ENCODE results near the gene PHF21A. TPM values are rescaled to one million over a fixed set of nuclear protein-coding genes. Genes with fewer than 3 reads are reported as not detected.

The PHF21A gene
- total and polyA plus RNA-seq, 2 of the 13 experiments (the other 11 are each of a cell fraction or from before 2014, with no cell fraction given): 4.1 to 34.6 TPM

DNA sequence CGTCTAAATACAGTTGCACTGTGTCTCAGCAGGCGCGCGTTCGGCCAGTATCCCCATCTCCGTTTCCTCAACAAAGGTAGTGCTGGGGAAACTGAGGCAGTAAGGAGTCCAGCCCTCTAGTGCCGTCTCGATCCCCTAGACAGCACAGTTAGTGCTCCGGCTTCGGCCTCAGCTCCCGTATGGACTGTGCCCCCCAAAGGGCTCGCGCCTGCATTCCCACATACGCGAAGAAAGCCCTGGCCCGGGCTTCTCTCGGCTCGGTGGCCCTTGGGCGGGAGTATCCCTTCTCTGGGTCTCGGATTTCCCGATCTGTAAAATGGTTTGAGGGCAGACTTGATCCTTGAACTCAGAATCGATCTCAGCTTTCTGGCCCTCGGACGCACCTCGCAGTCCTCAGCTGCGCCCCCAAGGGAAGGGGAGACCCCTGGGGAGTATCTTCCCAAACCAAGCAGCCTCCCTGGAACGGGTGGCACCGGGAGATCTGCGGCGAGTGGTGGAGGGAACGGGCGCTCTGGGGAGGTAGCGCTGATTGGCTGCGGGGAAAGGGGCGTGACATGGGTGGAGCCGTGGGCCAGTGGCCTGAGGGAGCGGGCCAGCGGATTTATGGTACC is 202.8 kb downstream of the PHF21A start (continued):
- TF ChIP-seq MEF2D (CRISPR knock-in tag; IDR thresholded peaks at IDR 0.05) (no peak), ZNF468 (CRISPR knock-in tag; IDR thresholded peaks at IDR 0.05) (no peak), NR2F1 (CRISPR knock-in tag; IDR thresholded peaks at IDR 0.05) (no peak), ZIK1 (CRISPR knock-in tag; IDR thresholded peaks at IDR 0.05; ENCODE audit: borderline replicate concordance, low read depth) (no peak), NAIF1 (CRISPR knock-in tag; IDR thresholded peaks at IDR 0.05; ENCODE audit: borderline replicate concordance) (no peak), ZNF614 (CRISPR knock-in tag; IDR thresholded peaks at IDR 0.05; ENCODE audit: borderline replicate concordance) (peak; percentile 27; the same call in 1 of the 2 replicates), SIN3B (IDR thresholded peaks at IDR 0.05; ENCODE audit: low read length) (no peak), ZNF557 (CRISPR knock-in tag; IDR thresholded peaks at IDR 0.05) (no peak), MIER3 (CRISPR knock-in tag; IDR thresholded peaks at IDR 0.05; ENCODE audit: borderline replicate concordance) (no peak), ZNF546 (CRISPR knock-in tag; conservative IDR thresholded peaks at IDR 0.05) (peak; percentile 11; the same call in 1 of the 2 replicates), NFIB (CRISPR knock-in tag; IDR thresholded peaks at IDR 0.05; ENCODE audit: borderline replicate concordance) (no peak), RFXANK (CRISPR knock-in tag; IDR thresholded peaks at IDR 0.05) (no peak), TAF15 (IDR thresholded peaks at IDR 0.05; ENCODE audit: low read depth, low read length, poor library complexity, severe bottlenecking) (no peak), PLRG1 (conservative IDR thresholded peaks at IDR 0.05) (no peak), ZKSCAN1 (IDR thresholded peaks at IDR 0.05; ENCODE audit: low read length) (no peak), CEBPB (IDR thresholded peaks at IDR 0.05; ENCODE audit: borderline replicate concordance, low read depth, low read length) (no peak), HMGA1 (CRISPR knock-in tag; conservative IDR thresholded peaks at IDR 0.05) (no peak), ZNF253 (CRISPR knock-in tag; IDR thresholded peaks at IDR 0.05; ENCODE audit: borderline replicate concordance) (no peak), U2AF2 (IDR thresholded peaks at IDR 0.05; ENCODE audit: low read depth, low read length) (no peak), FOXO1 (CRISPR knock-in tag; IDR thresholded peaks at IDR 0.05) (no peak), ZNF446 (CRISPR knock-in tag; IDR thresholded peaks at IDR 0.05) (peak; percentile 48; the same call in 1 of the 2 replicates), CHCHD3 (CRISPR knock-in tag; IDR thresholded peaks at IDR 0.05) (peak; percentile 54; the same call in 1 of the 2 replicates), BRCA1 (CRISPR knock-in tag; IDR thresholded peaks at IDR 0.05) (no peak)
- TF ChIP-seq, protein P1, sequence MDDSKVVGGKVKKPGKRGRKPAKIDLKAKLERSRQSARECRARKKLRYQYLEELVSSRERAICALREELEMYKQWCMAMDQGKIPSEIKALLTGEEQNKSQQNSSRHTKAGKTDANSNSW (CRISPR knock-in tag; IDR thresholded peaks at IDR 0.05; ENCODE audit: borderline replicate concordance): no peak
- TF ChIP-seq, protein P2, sequence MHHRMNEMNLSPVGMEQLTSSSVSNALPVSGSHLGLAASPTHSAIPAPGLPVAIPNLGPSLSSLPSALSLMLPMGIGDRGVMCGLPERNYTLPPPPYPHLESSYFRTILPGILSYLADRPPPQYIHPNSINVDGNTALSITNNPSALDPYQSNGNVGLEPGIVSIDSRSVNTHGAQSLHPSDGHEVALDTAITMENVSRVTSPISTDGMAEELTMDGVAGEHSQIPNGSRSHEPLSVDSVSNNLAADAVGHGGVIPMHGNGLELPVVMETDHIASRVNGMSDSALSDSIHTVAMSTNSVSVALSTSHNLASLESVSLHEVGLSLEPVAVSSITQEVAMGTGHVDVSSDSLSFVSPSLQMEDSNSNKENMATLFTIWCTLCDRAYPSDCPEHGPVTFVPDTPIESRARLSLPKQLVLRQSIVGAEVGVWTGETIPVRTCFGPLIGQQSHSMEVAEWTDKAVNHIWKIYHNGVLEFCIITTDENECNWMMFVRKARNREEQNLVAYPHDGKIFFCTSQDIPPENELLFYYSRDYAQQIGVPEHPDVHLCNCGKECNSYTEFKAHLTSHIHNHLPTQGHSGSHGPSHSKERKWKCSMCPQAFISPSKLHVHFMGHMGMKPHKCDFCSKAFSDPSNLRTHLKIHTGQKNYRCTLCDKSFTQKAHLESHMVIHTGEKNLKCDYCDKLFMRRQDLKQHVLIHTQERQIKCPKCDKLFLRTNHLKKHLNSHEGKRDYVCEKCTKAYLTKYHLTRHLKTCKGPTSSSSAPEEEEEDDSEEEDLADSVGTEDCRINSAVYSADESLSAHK (CRISPR knock-in tag; IDR thresholded peaks at IDR 0.05; ENCODE audit: borderline replicate concordance): no peak
- TF ChIP-seq, protein P3, sequence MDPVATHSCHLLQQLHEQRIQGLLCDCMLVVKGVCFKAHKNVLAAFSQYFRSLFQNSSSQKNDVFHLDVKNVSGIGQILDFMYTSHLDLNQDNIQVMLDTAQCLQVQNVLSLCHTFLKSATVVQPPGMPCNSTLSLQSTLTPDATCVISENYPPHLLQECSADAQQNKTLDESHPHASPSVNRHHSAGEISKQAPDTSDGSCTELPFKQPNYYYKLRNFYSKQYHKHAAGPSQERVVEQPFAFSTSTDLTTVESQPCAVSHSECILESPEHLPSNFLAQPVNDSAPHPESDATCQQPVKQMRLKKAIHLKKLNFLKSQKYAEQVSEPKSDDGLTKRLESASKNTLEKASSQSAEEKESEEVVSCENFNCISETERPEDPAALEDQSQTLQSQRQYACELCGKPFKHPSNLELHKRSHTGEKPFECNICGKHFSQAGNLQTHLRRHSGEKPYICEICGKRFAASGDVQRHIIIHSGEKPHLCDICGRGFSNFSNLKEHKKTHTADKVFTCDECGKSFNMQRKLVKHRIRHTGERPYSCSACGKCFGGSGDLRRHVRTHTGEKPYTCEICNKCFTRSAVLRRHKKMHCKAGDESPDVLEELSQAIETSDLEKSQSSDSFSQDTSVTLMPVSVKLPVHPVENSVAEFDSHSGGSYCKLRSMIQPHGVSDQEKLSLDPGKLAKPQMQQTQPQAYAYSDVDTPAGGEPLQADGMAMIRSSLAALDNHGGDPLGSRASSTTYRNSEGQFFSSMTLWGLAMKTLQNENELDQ (CRISPR knock-in tag; IDR thresholded peaks at IDR 0.05; ENCODE audit: borderline replicate concordance): no peak
